HG02642 (cell line): ENCODE data around the gene KCNQ1.

Source experiments
- ATAC-seq: cut with Tn5 transposase; IDR thresholded peaks from one replicate; pipeline ENCODE4 v1.9.1; 2021; ENCODE audit warnings: mild to moderate bottlenecking; ENCODE audit not compliant: unreplicated experiment, poor library complexity

Gene KCNQ1

GRCh38 chr11:2718817-2719438, 274.1 kb downstream of the KCNQ1 start:
- no peak for ATAC-seq

DNA sequence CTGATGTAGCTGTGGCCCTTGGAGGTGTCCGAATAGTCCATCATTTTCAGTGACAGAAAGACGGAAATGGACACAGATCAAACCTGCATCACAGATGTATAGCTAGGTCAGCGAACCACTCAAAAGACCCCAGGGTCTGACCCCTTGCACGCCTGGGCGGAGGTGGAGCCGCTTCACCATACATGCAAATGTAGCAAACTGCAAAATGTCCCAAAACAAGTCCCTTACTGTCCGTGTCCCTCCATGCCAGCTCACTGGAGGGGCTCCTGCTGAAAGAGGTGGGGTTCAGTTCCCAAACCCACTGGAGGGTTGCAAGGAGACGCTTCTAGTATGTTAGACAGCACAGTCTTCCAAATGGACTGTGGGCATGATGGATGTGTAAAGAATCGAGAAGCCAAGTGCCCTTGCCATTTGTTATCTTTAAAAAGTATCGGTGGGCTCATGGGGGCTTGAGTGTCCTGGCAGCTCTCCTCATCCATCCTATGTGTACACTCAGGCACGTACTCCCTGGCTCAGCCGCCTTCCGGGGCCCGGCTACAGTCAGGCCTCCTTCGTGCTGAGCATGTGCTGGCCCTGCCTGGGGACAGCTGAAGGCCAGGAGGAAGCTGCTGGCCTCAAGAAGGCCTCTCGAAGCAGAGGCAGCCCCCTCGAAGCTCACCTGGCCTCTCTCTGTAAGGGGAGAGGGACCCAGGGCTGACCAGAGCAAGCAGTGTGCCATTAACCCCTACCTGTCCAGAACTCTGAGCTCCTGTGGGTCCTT, 275.2 kb downstream of the KCNQ1 start:
- ATAC-seq = no peak

DNA sequence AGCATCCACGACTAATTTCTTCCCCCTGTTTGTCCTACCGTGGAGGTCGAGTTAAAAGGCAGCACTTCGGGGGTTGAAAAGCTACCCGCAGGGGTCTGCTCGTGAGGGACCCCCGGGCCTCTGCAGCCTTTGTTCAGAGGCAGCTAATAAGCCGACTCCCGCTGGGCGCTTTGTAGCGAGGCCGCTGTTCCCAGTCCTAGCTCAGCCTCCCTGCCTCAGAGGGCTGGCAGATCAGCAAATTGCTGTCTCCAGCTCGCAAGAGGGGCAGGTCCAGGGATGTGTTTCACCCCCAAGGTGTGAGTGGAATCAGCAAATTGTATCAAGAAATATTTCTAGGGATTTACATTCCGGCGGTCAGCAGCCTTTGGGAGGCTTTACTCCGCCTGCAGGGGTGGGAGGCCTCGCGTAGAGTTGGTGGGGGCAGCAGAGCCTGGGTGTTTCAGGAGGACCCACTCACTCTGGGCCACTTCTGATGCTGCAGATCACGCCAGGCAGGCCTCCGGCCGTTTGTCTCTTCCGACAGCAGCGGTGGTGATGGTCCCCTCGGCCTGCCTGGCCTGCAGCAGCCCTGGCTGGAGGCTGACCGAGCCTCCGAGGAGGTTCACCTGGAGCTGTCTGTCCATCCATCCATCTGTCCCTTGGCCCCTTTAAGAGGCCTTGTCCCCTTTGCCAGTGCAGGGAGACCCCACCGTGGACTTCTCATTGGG, 276.6 kb downstream of the KCNQ1 start:
- ATAC-seq = no peak

- no peak for ATAC-seq
Measured at GRCh38 chr11:2722955-2723354, 278.1 kb downstream of the KCNQ1 start.

DNA sequence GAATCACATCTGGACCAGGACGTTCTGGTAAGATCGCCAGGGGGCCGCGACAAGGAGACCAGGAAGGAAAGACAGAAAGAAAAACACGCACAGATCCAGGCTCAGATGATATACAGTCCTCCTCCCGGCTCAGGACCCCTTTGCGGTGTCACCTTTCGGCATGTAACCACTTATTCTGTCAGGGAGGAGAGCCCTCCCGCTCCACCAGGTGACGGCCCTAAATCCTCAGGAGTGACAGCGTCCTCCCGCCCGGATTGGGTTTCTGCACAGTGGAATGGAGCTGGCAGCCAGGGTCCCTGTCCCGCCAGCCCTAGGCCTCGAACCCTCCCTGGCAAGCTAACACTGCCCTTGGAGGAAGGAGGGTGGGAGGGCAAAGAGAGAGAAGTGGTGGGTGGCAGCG, 279.3 kb downstream of the KCNQ1 start:
- no peak for ATAC-seq

- ATAC-seq = no peak
Measured at GRCh38 chr11:2724653-2725367, 280.0 kb downstream of the KCNQ1 start.

DNA sequence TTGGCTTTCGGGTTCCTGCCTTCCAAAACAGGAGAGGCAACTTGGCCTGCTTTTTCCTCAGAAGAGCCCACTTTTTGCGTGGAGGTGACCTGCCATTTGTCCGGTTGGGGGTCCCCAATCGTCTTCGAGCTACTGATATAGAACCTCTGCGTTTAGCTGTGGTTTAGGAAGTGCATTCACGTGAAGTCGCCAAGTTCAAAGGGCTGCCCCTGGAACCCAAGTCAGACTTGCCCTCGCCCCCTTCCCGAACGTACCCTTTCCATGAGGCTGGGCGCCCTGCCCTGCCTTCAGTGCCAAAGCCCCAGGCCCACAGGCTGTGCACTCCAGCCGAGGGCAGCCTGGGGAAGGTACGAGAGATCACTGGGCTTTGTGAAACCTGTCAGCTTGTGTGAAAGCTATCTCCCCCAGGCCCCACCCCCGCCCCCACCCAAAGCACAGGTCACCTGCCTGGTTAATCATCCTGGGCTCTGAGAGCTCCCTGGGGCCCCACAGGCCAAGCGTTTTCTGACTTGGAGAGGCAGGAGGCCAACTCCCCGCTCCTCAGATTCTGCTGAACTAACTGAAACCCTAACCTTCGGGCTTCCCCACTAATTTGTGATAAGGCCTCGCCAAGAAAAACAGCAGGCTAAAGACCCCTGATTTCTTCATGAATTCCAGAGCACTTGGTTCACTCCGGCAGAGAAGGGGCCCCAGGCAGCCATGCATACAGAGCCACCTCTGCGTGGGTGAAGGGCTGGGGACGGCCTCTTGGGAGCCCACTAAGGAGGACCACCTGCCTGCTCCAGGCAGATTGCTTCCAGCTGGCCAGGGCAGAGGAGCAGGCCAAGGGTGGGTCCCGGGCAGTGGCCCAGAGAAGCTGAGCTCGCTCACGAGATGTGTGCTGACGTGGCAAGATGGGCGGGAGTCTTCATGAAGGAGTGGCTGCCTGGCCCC, 280.8 kb downstream of the KCNQ1 start:
- no peak for ATAC-seq

DNA sequence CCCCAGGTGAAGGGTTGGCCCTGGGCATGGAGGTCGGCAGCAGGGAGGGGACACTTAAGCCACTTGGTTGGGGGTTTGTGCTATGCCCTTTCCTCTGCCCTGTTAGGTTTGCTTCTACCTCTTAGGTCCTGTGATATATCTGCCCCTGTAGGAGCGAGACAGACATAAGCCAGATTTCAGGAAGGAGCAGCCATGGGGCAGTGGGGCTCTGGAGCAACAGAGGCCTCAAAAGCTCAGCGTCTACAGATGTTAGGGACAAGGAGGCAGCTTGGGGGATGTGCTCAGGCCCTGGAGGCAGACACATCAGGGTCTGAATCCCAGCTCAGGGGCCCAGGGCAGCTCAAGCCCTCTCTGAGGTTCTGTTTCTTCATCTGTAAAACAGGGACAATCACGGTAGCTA, 282.2 kb downstream of the KCNQ1 start:
- ATAC-seq = no peak

- no peak for ATAC-seq
Measured at GRCh38 chr11:2728128-2728662, 283.4 kb downstream of the KCNQ1 start.

- ATAC-seq = no peak
Measured at GRCh38 chr11:2728663-2729332, 284.0 kb downstream of the KCNQ1 start.

DNA sequence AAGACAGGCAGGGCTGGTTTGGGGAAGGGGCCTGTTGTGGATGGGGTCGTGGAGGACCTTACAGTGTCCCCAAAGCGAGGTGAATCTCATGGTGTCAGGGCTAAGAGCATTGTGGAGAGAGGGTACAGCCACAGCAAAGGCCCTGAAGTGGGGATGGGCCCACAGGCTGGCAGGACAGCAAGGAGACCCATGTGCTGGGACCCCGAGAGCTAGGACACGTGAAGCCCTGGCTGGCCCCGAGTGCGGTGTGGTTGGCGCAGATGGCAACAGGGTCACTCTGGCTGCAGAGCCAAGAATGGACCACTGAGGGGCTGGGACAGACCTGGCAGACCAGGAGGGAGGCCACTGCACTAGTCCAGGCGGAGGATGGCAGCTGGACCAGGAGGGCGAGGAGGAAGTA, 285.0 kb downstream of the KCNQ1 start:
- ATAC-seq = no peak

- ATAC-seq = no peak
Measured at GRCh38 chr11:2730272-2731129, 285.7 kb downstream of the KCNQ1 start.

- ATAC-seq = no peak
Measured at GRCh38 chr11:2731130-2732125, 286.6 kb downstream of the KCNQ1 start.

DNA sequence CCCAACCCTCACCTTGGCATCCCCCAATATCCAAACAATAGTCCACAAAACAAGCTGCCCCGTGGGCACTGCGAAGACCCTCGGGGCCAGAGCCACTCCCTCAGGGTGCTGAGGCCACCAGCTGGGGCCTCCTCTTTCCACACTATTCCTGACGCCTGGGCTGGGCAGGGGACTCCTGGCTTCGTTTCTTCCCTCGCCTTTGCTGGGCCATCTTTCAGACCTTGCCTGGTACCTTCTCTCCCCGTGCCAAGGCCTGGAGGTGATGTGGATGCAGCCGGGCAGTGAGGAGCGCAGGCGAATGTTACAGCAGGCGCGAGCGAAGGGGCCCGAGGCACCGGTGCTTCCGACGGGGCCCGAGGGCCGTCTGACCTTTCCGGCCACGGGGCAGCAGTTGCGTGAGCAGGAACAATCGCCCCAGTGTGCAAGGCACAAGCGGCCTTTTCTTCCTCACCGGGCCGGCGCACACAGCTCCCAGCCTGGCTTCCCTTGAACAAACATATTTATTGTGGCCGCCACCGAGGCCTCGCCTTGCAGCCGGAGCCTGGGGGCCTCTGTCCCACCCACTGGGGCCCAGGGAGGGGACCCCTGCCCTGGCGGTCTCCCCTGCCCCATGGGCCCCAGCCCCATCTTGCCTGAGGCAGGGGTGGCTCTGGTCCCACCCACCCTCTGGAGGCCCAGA, 287.6 kb downstream of the KCNQ1 start:
- ATAC-seq = no peak

DNA sequence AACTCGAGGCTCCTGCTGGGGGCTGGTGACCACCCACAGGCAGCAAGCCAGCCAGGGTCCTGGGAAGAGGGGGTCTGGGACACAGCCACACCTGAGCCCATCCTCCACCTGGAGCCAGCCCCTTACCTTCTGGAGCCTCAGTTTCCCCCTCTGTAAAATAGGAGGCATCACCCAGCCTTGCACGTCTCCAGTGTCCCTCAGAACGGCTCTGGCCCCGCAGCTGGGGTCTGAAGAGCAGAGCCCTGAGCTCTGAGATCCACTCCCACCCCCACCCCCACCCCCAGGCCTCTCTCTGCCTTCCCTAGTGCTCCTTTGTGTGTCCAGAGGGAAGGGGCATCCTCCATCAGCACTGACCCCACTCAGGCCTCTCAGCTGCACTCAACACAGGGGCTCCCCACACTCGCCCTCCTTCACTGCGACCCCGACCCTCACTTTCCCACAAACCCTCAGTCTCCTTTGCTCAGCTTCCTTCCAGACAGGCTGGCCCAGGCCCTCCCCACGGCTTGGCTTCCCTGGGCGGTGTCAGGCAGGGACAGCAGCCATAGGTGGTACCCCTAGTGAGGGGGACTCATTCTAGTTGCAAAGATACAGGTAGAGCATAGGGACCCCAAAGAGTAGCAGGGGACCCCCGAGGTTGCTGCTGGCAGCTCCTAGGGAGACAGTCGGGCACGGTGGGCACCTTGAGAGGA, 288.3 kb downstream of the KCNQ1 start:
- ATAC-seq = no peak
